Raji (cell line): ENCODE results near the gene MICB.
A peak's percentile ranks its signal among the peaks of the same experiment; 100 is the strongest.

Experiments
- POLR2A ChIP-seq: IDR thresholded peaks from 2 replicates; pipeline ENCODE4 v1.6.1; 2011; ENCODE audit warnings: low read depth, low read length, control low read depth; ENCODE audit not compliant: insufficient read depth

Gene MICB

GRCh38 chr6:31546958-31547726 lies 49.2 kb downstream of the MICB start, which contains the start of gene NFKBIL1:
TSS of gene NFKBIL1 (plus strand) at chr6:31547608. CDS start at chr6:31547695, 87 bp downstream.
- peak; percentile 55 for TF ChIP-seq POLR2A

- no peak for TF ChIP-seq POLR2A
Observed at GRCh38 chr6:31547727-31548543, 50.0 kb downstream of the MICB start.

- no peak for TF ChIP-seq POLR2A
Observed at GRCh38 chr6:31548544-31548873, 50.6 kb downstream of the MICB start.

GRCh38 chr6:31556307-31556706 lies 58.4 kb downstream of the MICB start:
- no peak for TF ChIP-seq POLR2A

GRCh38 chr6:31557443-31558317 lies 59.7 kb downstream of the MICB start:
- TF ChIP-seq POLR2A, result no peak

GRCh38 chr6:31558318-31558625 lies 60.3 kb downstream of the MICB start:
- no peak for TF ChIP-seq POLR2A

- TF ChIP-seq POLR2A, result peak; percentile 33; the same call in 1 of the 2 replicates
Observed at GRCh38 chr6:31558631-31559500, 60.9 kb downstream of the MICB start.

GRCh38 chr6:31559606-31559957 lies 61.6 kb downstream of the MICB start:
- no peak; the same call in 1 of the 2 replicates for TF ChIP-seq POLR2A

- peak; percentile 50; the same call in 1 of the 2 replicates for TF ChIP-seq POLR2A
Observed at GRCh38 chr6:31559958-31560696, 62.2 kb downstream of the MICB start.

- TF ChIP-seq POLR2A, result no peak
Observed at GRCh38 chr6:31560697-31561058, 62.7 kb downstream of the MICB start.
